Neuron (in vitro differentiated cells): ENCODE results near the gene ATP2B1.

Source experiments
- H2AFZ ChIP-seq: one replicate; pipeline ENCODE4 v1.6.1; 2013; ENCODE audit warnings: low read depth, mild to moderate bottlenecking, inconsistent platforms, low read length, moderate library complexity
- H3K27me3 ChIP-seq: one replicate; pipeline ENCODE4 v1.6.1; 2013; ENCODE audit warnings: low read length; ENCODE audit not compliant: insufficient read depth
- H3K36me3 ChIP-seq: one replicate; pipeline ENCODE4 v1.6.1; 2013; ENCODE audit warnings: low read length; ENCODE audit not compliant: insufficient read depth
- H3K4me1 ChIP-seq: one replicate; pipeline ENCODE4 v1.6.1; 2013; ENCODE audit warnings: low read length; ENCODE audit not compliant: insufficient read depth
- H3K4me3 ChIP-seq: 2 replicates; pipeline ENCODE4 v1.5.1; 2013; ENCODE audit warnings: mild to moderate bottlenecking, low read length, moderate library complexity
- H3K9me3 ChIP-seq: one replicate; pipeline ENCODE4 v1.6.1; 2013; ENCODE audit warnings: low read length

The ATP2B1 gene

GRCh38 chr12:89575374-89575773 lies 133.3 kb downstream of the ATP2B1 start:
- H3K4me3 ChIP-seq = no peak overlapping the region

DNA sequence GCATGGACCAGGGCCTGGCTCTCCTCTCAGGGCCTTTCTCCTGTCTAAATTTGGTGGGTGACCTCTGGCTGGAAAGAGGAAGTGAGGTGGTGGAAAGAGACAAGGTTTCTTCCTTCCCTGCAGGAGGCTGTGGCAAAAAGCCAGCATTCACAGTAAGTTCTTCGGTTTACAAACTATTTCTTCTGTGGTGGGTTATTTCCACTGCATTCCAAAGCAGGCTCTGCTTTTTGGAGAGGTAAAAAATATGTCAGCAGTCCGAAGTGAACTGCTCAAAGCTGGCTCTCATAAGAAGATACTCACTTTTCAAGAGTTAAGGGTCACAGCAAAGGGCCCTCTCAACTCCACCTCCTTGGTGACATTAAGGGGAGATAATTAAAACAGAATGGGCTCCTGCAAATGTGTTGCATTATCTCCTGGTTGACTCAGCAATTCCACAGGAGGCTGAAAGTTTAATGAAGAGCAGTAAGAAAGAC lies 133.9 kb downstream of the ATP2B1 start:
- no peaks in the 10 kb centered on the region for H3K36me3 ChIP-seq
- H3K4me3 ChIP-seq = no peak overlapping the region
- H2AFZ ChIP-seq = peak overlapping the region; percentile 6
- no peaks in the 10 kb centered on the region for H3K27me3 ChIP-seq
- no peaks in the 10 kb centered on the region for H3K9me3 ChIP-seq
- peaks cover 7% of the 10 kb centered on the region for H3K4me1 ChIP-seq

More at GRCh38 chr12:89575374-89575773, 133.3 kb downstream of the ATP2B1 start:
- no peaks in the 10 kb centered on the region for H3K9me3 ChIP-seq
- H3K27me3 ChIP-seq = no peaks in the 10 kb centered on the region
- H3K4me1 ChIP-seq = peaks cover 7% of the 10 kb centered on the region
- no peak overlapping the region for H2AFZ ChIP-seq
- no peaks in the 10 kb centered on the region for H3K36me3 ChIP-seq

- Histone ChIP-seq H3K27me3 (no peaks in the 10 kb centered on the region), H3K4me3 (no peak overlapping the region), H3K36me3 (no peaks in the 10 kb centered on the region), H2AFZ (no peak overlapping the region), H3K9me3 (no peaks in the 10 kb centered on the region), H3K4me1 (peaks cover 7% of the 10 kb centered on the region)
Observed at GRCh38 chr12:89573051-89573810, 135.4 kb downstream of the ATP2B1 start.

DNA sequence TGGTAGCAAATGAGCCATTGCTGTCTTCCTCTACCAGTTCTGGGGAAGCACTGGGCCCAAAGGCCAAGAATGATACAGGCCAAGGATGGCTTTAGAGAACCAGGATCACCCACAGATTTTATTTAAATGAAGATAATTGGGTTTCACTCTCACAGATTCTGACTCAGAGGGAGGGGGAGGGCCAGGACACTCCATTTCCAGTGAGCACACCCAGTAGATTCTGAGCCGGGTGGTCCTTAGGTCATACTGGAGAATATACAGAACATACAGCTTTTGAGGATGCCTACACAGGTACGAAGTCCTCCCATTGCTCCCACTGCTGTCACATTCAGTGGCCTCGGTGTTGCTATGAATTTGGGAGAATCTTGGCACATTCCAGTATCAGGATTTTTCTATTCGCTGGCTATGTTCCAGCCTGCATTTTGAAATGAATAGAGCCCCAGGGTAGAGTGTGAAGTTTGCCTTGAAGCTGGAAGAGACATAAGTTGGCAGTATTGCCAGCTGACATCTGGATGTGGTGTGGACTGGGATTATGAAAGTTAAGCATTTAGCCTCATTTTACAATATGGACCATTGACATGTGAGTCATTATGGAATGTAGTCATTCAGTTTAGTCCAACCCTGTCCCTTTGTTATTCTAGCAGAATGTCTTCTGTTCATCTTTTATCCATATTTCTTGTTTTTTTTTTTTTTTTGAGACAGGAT lies 137.0 kb downstream of the ATP2B1 start:
- H3K4me3 ChIP-seq = no peak overlapping the region
- H2AFZ ChIP-seq = no peak overlapping the region
- H3K4me1 ChIP-seq = peaks cover 7% of the 10 kb centered on the region
- H3K9me3 ChIP-seq = no peaks in the 10 kb centered on the region
- H3K36me3 ChIP-seq = no peaks in the 10 kb centered on the region
- H3K27me3 ChIP-seq = no peaks in the 10 kb centered on the region

DNA sequence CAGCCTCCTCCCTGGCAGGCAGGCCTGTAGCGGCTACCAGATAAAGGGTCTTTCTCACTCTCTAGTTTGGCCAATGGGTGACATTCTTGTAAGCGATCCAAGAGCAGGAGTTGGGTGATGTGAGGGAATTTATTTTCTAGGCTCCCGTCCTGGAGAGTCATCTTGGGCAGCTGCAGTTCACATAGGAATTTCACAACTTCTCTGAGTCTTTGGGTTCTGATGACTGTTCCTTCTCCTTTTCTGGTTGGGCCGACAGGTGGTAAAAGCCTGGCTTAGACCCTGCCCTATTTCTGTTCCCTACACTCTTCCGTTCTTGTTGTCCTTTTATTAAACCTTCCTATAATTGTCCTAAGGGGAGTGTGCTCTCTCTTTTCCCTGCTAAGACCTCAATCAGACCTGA lies 140.2 kb downstream of the ATP2B1 start:
- Histone ChIP-seq H3K9me3 (no peaks in the 10 kb centered on the region), H3K4me1 (no peaks in the 10 kb centered on the region), H3K4me3 (no peak overlapping the region), H3K36me3 (no peaks in the 10 kb centered on the region), H2AFZ (no peak overlapping the region), H3K27me3 (no peaks in the 10 kb centered on the region)

DNA sequence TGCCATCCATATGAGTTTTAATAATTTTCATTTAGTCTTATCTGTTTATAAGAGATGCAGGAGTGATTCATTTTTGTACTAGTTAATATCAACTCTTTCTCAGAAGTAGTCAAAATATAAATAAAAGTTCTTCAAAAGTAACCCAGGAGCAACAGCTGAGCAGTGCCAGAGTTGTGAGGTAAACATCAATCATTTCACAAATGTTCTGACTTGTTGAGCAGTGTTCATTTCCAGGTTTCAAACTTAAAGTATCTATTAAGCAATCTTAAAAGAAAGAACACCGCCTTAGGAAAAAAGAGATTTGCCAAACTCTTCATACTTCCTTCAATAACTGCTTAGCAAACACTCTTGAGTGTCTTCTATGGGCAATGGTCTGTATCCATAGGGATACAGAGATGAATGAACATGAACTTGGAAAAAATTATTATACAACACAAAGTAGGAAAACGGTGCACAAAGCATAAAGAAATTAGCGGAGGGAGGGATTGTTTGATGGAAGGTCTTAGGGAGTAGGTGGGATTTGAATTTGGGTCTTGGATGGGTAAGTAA lies 140.9 kb downstream of the ATP2B1 start:
- Histone ChIP-seq H3K36me3 (no peaks in the 10 kb centered on the region), H3K9me3 (no peaks in the 10 kb centered on the region), H2AFZ (no peak overlapping the region)

DNA sequence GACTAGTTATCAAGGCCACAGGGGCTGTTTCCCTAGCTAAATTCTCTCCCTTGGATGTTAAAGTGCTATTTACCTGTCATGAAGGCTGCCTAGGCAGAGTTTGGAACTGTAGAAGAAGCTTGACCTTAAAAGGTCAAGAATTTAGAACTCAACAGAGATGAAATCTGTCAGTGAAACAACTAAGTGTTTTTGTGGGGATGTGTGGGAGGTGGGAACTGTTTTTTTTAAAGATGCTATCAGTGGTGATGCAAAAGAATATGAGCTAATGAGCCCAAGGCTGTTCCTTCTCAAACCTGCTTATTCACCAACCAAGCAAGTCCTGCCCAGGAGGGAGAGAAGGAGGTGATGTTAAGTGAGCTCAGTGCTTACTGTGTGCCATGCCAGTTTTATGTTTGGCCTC lies 142.0 kb downstream of the ATP2B1 start:
- Histone ChIP-seq H3K27me3 (no peaks in the 10 kb centered on the region), H3K4me1 (no peaks in the 10 kb centered on the region), H2AFZ (no peak overlapping the region), H3K9me3 (no peaks in the 10 kb centered on the region), H3K4me3 (no peak overlapping the region), H3K36me3 (no peaks in the 10 kb centered on the region)

More for the DNA sequence above, 140.9 kb downstream of the ATP2B1 start:
- H3K4me3 ChIP-seq = no peak overlapping the region
- H3K27me3 ChIP-seq = no peaks in the 10 kb centered on the region
- no peaks in the 10 kb centered on the region for H3K4me1 ChIP-seq

DNA sequence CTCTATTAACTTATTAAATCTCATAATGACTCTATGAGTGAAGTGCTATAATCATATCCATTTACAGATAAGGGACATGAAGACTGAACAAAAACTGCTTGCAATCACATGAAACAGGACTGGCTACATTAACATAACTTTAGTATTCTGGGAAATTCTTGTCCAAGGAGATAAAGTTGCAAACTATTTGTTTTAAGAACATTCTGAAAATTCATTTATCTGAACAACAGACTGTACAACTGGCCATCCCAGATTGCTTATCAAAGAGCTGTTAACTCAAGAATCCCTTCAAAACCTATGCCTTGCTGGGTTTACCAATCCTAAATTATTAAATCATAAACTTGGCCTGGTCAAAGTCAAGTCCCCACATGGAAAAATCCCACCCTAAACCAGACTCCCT lies 143.6 kb downstream of the ATP2B1 start:
- no peaks in the 10 kb centered on the region for H3K27me3 ChIP-seq
- no peaks in the 10 kb centered on the region for H3K9me3 ChIP-seq
- H3K36me3 ChIP-seq = no peaks in the 10 kb centered on the region
- H2AFZ ChIP-seq = no peak overlapping the region
- no peaks in the 10 kb centered on the region for H3K4me1 ChIP-seq
- no peak overlapping the region for H3K4me3 ChIP-seq

GRCh38 chr12:89559753-89560152 lies 148.9 kb downstream of the ATP2B1 start:
- H3K4me1 ChIP-seq = no peaks in the 10 kb centered on the region
- no peaks in the 10 kb centered on the region for H3K9me3 ChIP-seq
- no peak overlapping the region for H3K4me3 ChIP-seq
- no peaks in the 10 kb centered on the region for H3K36me3 ChIP-seq
- no peaks in the 10 kb centered on the region for H3K27me3 ChIP-seq
- no peak overlapping the region for H2AFZ ChIP-seq

- Histone ChIP-seq H3K4me1 (no peaks in the 10 kb centered on the region), H2AFZ (no peak overlapping the region), H3K9me3 (no peaks in the 10 kb centered on the region), H3K27me3 (no peaks in the 10 kb centered on the region), H3K36me3 (no peaks in the 10 kb centered on the region), H3K4me3 (no peak overlapping the region)
Observed at GRCh38 chr12:89556976-89557375, 151.7 kb downstream of the ATP2B1 start.

DNA sequence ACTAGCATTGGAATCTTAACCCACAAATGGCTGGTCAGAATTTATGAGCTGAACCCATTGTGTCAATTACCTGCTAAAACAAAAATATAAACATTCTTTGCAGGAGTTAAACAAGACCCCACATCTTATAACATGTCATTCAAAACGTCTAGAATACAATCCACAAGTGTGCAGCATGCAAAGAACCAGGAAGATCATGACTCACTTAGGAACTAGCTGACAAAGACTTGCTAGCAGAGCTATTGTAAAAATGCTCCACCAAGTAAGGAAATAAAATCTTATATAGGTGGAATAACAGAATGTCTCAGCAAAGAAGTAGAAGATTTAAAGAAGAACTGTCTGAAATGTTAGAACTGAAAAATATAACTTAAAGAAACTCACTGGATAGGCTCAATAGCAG lies 156.3 kb downstream of the ATP2B1 start:
- H3K4me3 ChIP-seq = no peak overlapping the region
- no peaks in the 10 kb centered on the region for H3K27me3 ChIP-seq
- no peaks in the 10 kb centered on the region for H3K36me3 ChIP-seq
- H3K9me3 ChIP-seq = no peaks in the 10 kb centered on the region
- no peaks in the 10 kb centered on the region for H3K4me1 ChIP-seq
- H2AFZ ChIP-seq = no peak overlapping the region

DNA sequence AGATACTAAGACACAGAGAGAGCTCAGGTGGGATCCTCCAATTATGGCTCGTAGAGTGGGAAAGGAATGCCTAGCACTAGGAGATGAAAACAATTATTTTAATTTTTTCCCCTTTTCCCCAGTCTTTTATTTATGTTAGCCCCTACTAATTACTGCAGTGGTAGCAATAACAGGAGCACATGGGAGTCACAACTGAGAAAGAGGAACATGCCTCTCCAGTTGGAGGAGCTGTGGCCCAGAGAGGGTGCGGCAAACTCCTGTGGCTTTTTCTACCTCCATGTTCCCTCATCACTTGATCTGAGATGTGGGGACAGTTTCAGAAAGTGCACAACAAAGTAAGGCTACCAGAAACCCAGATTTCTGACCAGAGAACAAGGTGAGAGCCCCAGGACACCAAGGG lies 156.9 kb downstream of the ATP2B1 start:
- Histone ChIP-seq H2AFZ (no peak overlapping the region), H3K36me3 (no peaks in the 10 kb centered on the region), H3K4me3 (no peak overlapping the region), H3K4me1 (no peaks in the 10 kb centered on the region), H3K9me3 (no peaks in the 10 kb centered on the region), H3K27me3 (no peaks in the 10 kb centered on the region)

- H3K4me1 ChIP-seq = peaks cover 12% of the 10 kb centered on the region
- no peaks in the 10 kb centered on the region for H3K27me3 ChIP-seq
- H2AFZ ChIP-seq = no peak overlapping the region
- no peaks in the 10 kb centered on the region for H3K36me3 ChIP-seq
- H3K9me3 ChIP-seq = no peaks in the 10 kb centered on the region
- H3K4me3 ChIP-seq = no peak overlapping the region
Observed at GRCh38 chr12:89547101-89547500, 161.5 kb downstream of the ATP2B1 start.
